Stimulated activated CD4-positive, alpha-beta T cell treated with anti-CD3 and anti-CD28 coated beads, Interleukin-12 subunit alpha, Interleukin-12 subunit beta, amount 100 ng/mL, for 48 hours (primary cell): ENCODE results near the gene GRK1.

Experiments
- DNase-seq, 3 donors: peaks; one replicate each; pipeline ENCODE4 v3.0.0-alpha.2; 2020; ENCODE audit warnings: low read depth in 2 of 3, low spot score in 1 of 3

Gene GRK1

GRCh38 chr13:113728571-113729054 is 61.6 kb downstream of the GRK1 start:
- no peak for DNase-seq

- no peak for DNase-seq
These were observed 62.4 kb downstream of the GRK1 start for GRCh38 chr13:113729187-113730019.

GRCh38 chr13:113730258-113730691 is 63.3 kb downstream of the GRK1 start:
- no peak for DNase-seq

GRCh38 chr13:113730831-113731191 is 63.8 kb downstream of the GRK1 start:
- DNase-seq = no peak

- DNase-seq = no peak
These were observed 64.5 kb downstream of the GRK1 start for GRCh38 chr13:113731192-113732175.

- no peak for DNase-seq
These were observed 65.3 kb downstream of the GRK1 start for GRCh38 chr13:113732176-113732960.

- no peak for DNase-seq
These were observed 66.2 kb downstream of the GRK1 start for GRCh38 chr13:113732961-113733950.

- DNase-seq = no peak
These were observed 67.2 kb downstream of the GRK1 start for GRCh38 chr13:113734099-113734825.

GRCh38 chr13:113734826-113735125 is 67.8 kb downstream of the GRK1 start:
- no peak for DNase-seq

GRCh38 chr13:113735194-113735593 is 68.2 kb downstream of the GRK1 start:
- DNase-seq = no peak

GRCh38 chr13:113735750-113736149 is 68.7 kb downstream of the GRK1 start:
- no peak for DNase-seq

- DNase-seq = no peak
These were observed 69.3 kb downstream of the GRK1 start for GRCh38 chr13:113736258-113736731.

GRCh38 chr13:113737803-113738202 is 70.8 kb downstream of the GRK1 start:
- DNase-seq = no peak

GRCh38 chr13:113739527-113740285 is 72.7 kb downstream of the GRK1 start:
- DNase-seq = no peak

- no peak for DNase-seq
These were observed 73.2 kb downstream of the GRK1 start for GRCh38 chr13:113740286-113740556.

- no peak for DNase-seq
These were observed 73.6 kb downstream of the GRK1 start for GRCh38 chr13:113740661-113741060.

- no peak for DNase-seq
These were observed 74.2 kb downstream of the GRK1 start for GRCh38 chr13:113741191-113741668.

GRCh38 chr13:113742000-113742441 is 75.0 kb downstream of the GRK1 start:
- DNase-seq = no peak
